WTC11 (cell line): ENCODE measurements around the gene TRMT44.

ENCODE experiments used
- CREM ChIP-seq: sonication (generic); formaldehyde crosslinking; IDR thresholded peaks from 2 replicates; pipeline ENCODE4 v1.8.1; 2022; ENCODE audit warnings: mild to moderate bottlenecking, missing genetic modification reagents, moderate library complexity
- ESRRA ChIP-seq: sonication (generic); formaldehyde crosslinking; IDR thresholded peaks from 2 replicates; pipeline ENCODE4 v1.8.1; 2022; ENCODE audit warnings: mild to moderate bottlenecking, missing genetic modification reagents, borderline replicate concordance
- FOXP1 ChIP-seq: sonication (generic); formaldehyde crosslinking; IDR thresholded peaks from 2 replicates; pipeline ENCODE4 v1.8.0; 2022; ENCODE audit warnings: missing genetic modification reagents, mild to moderate bottlenecking, moderate library complexity, borderline replicate concordance
- MLX ChIP-seq: sonication (generic); formaldehyde crosslinking; IDR thresholded peaks from 2 replicates; pipeline ENCODE4 v1.8.1; 2023; ENCODE audit warnings: mild to moderate bottlenecking, missing genetic modification reagents, moderate library complexity
- PREB ChIP-seq: sonication (generic); formaldehyde crosslinking; IDR thresholded peaks from 2 replicates; pipeline ENCODE4 v1.8.1; 2022; ENCODE audit warnings: mild to moderate bottlenecking, missing genetic modification reagents, moderate library complexity, borderline replicate concordance
- TCF7 ChIP-seq: sonication (generic); formaldehyde crosslinking; IDR thresholded peaks from 2 replicates; pipeline ENCODE4 v1.8.0; 2022; ENCODE audit warnings: mild to moderate bottlenecking, low read depth, missing genetic modification reagents, moderate library complexity
- USF2 ChIP-seq: sonication (generic); formaldehyde crosslinking; IDR thresholded peaks from 2 replicates; pipeline ENCODE4 v1.8.1; 2023; ENCODE audit warnings: mild to moderate bottlenecking, missing genetic modification reagents, moderate library complexity
- ZNF671 ChIP-seq: fragments of 250-450 bp; sonication (Bioruptor Pico); IDR thresholded peaks from 2 replicates; pipeline ENCODE4 v1.8.0; 2021; ENCODE audit warnings: mild to moderate bottlenecking
- TF ChIP-seq, protein P1 (sequence below): fragments of 200-600 bp; IDR thresholded peaks from 2 replicates; pipeline ENCODE4 v1.8.0; 2022; ENCODE audit warnings: antibody characterized with exemption
- TF ChIP-seq, protein P2 (sequence below): fragments of 250-450 bp; sonication (Bioruptor Pico); IDR thresholded peaks from 2 replicates; pipeline ENCODE4 v1.8.0; 2021; ENCODE audit warnings: mild to moderate bottlenecking
- TF ChIP-seq, protein P3 (sequence below): sonication (generic); formaldehyde crosslinking; IDR thresholded peaks from 2 replicates; pipeline ENCODE4 v1.8.1; 2022; ENCODE audit warnings: missing genetic modification reagents, borderline replicate concordance
- TF ChIP-seq, protein P4 (sequence below): sonication (generic); formaldehyde crosslinking; IDR thresholded peaks from 2 replicates; pipeline ENCODE4 v1.8.1; 2022; ENCODE audit warnings: low read depth, missing genetic modification reagents, borderline replicate concordance
- TF ChIP-seq, protein P5 (sequence below): sonication (generic); formaldehyde crosslinking; IDR thresholded peaks from 2 replicates; pipeline ENCODE4 v1.8.0; 2022; ENCODE audit warnings: mild to moderate bottlenecking, missing genetic modification reagents

- TF ChIP-seq, protein P1, sequence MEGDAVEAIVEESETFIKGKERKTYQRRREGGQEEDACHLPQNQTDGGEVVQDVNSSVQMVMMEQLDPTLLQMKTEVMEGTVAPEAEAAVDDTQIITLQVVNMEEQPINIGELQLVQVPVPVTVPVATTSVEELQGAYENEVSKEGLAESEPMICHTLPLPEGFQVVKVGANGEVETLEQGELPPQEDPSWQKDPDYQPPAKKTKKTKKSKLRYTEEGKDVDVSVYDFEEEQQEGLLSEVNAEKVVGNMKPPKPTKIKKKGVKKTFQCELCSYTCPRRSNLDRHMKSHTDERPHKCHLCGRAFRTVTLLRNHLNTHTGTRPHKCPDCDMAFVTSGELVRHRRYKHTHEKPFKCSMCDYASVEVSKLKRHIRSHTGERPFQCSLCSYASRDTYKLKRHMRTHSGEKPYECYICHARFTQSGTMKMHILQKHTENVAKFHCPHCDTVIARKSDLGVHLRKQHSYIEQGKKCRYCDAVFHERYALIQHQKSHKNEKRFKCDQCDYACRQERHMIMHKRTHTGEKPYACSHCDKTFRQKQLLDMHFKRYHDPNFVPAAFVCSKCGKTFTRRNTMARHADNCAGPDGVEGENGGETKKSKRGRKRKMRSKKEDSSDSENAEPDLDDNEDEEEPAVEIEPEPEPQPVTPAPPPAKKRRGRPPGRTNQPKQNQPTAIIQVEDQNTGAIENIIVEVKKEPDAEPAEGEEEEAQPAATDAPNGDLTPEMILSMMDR, result no peak
- TF ChIP-seq, protein P2, sequence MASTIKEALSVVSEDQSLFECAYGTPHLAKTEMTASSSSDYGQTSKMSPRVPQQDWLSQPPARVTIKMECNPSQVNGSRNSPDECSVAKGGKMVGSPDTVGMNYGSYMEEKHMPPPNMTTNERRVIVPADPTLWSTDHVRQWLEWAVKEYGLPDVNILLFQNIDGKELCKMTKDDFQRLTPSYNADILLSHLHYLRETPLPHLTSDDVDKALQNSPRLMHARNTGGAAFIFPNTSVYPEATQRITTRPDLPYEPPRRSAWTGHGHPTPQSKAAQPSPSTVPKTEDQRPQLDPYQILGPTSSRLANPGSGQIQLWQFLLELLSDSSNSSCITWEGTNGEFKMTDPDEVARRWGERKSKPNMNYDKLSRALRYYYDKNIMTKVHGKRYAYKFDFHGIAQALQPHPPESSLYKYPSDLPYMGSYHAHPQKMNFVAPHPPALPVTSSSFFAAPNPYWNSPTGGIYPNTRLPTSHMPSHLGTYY (CRISPR knock-in tag), result no peak
- TF ChIP-seq MLX (no peak), PREB (CRISPR knock-in tag) (no peak), ESRRA (CRISPR knock-in tag) (no peak), USF2 (CRISPR knock-in tag) (no peak), CREM (CRISPR knock-in tag) (no peak), FOXP1 (CRISPR knock-in tag) (no peak), ZNF671 (CRISPR knock-in tag) (no peak), TCF7 (CRISPR knock-in tag) (no peak)
- TF ChIP-seq, protein P3, sequence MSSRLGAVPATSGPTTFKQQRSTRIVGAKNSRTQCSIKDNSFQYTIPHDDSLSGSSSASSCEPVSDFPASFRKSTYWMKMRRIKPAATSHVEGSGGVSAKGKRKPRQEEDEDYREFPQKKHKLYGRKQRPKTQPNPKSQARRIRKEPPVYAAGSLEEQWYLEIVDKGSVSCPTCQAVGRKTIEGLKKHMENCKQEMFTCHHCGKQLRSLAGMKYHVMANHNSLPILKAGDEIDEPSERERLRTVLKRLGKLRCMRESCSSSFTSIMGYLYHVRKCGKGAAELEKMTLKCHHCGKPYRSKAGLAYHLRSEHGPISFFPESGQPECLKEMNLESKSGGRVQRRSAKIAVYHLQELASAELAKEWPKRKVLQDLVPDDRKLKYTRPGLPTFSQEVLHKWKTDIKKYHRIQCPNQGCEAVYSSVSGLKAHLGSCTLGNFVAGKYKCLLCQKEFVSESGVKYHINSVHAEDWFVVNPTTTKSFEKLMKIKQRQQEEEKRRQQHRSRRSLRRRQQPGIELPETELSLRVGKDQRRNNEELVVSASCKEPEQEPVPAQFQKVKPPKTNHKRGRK (CRISPR knock-in tag), result no peak
- TF ChIP-seq, protein P4, sequence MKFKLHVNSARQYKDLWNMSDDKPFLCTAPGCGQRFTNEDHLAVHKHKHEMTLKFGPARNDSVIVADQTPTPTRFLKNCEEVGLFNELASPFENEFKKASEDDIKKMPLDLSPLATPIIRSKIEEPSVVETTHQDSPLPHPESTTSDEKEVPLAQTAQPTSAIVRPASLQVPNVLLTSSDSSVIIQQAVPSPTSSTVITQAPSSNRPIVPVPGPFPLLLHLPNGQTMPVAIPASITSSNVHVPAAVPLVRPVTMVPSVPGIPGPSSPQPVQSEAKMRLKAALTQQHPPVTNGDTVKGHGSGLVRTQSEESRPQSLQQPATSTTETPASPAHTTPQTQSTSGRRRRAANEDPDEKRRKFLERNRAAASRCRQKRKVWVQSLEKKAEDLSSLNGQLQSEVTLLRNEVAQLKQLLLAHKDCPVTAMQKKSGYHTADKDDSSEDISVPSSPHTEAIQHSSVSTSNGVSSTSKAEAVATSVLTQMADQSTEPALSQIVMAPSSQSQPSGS (CRISPR knock-in tag), result no peak
- TF ChIP-seq, protein P5, sequence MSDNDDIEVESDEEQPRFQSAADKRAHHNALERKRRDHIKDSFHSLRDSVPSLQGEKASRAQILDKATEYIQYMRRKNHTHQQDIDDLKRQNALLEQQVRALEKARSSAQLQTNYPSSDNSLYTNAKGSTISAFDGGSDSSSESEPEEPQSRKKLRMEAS (CRISPR knock-in tag), result no peak
These were observed 18.2 kb upstream of the TRMT44 start for GRCh38 chr4:8422327-8422726.
